GM21737 (cell line): ENCODE results near the gene ABHD18.
"Not testable (repeated sequence)": the region's sequence is repeated elsewhere in the genome, so short reads cannot be mapped to it uniquely, and the experiment has no call there.

Experiments
- ATAC-seq: cut with Tn5 transposase; IDR thresholded peaks from one replicate; pipeline ENCODE4 v1.9.1; 2021; ENCODE audit warnings: mild to moderate bottlenecking, moderate library complexity; ENCODE audit not compliant: unreplicated experiment

ABHD18 gene

GRCh38 chr4:128061566-128062536 is 96.6 kb downstream of the ABHD18 start:
- peak; percentile 38 for ATAC-seq

- not testable (repeated sequence) for ATAC-seq
Observed at GRCh38 chr4:128066453-128066820, 101.2 kb downstream of the ABHD18 start.

GRCh38 chr4:128068918-128069317 is 103.7 kb downstream of the ABHD18 start:
- no peak for ATAC-seq

- ATAC-seq = no peak
Observed at GRCh38 chr4:128076464-128076863, 111.3 kb downstream of the ABHD18 start.
